SK-N-SH (cell line): ENCODE measurements around the gene FABP3. TPM values are rescaled to one million over a fixed set of nuclear protein-coding genes. Genes with fewer than 3 reads are reported as not detected.

Source experiments
- CTCF ChIA-PET: fragments of 300-600, 350-600 bp; formaldehyde crosslinking; extraction: SDS; loops from one replicate; lab custom pipeline; 2021; lab: Yijun Ruan, JAX
- POLR2A ChIA-PET: fragments of 350-600 bp; sonication (Branson Sonifier 250); formaldehyde crosslinking; extraction: SDS; loops from one replicate; lab custom pipeline; 2020; ENCODE audit warnings: antibody characterized with exemption, inconsistent platforms; lab: Yijun Ruan, JAX
- DNase-seq: peaks from one replicate; pipeline ENCODE4 v3.0.0; 2012
- H2AFZ ChIP-seq: fragments of 200-600 bp; sonication (generic); 2 replicates; pipeline ENCODE4 v1.8.1; 2016; ENCODE audit warnings: antibody characterized with exemption, mild to moderate bottlenecking, low read depth
- H3F3A ChIP-seq: fragments of 200-600 bp; sonication (generic); replicated peaks from 2 replicates; pipeline ENCODE3; 2016; ENCODE audit warnings: antibody characterized with exemption, mild to moderate bottlenecking; ENCODE audit not compliant: insufficient read depth
- H3K27ac ChIP-seq, 2 experiments: fragments of 200-500 bp in 1 of 2; fragments of 200-600 bp in 1 of 2; sonication (Bioruptor generic) in 1 of 2; sonication (generic), shearing (Covaris generic) in 1 of 2; 2 replicates each; pipeline versions ENCODE4 v1.5.1 to v1.6.1; 2014 to 2016; ENCODE audit warnings: low read depth in 2 of 2, inconsistent platforms in 1 of 2, low read length in 1 of 2, mild to moderate bottlenecking in 1 of 2, mixed read lengths in 1 of 2
- H3K27me3 ChIP-seq: fragments of 200-600 bp; sonication (generic), shearing (Covaris generic); 2 replicates; pipeline ENCODE4 v1.6.1; 2016; ENCODE audit warnings: mixed run types; ENCODE audit not compliant: insufficient read depth
- H3K36me3 ChIP-seq, 2 experiments: fragments of 200-500 bp in 1 of 2; fragments of 200-600 bp in 1 of 2; sonication (Bioruptor generic) in 1 of 2; sonication (generic) in 1 of 2; replicated peaks in 1 of 2; 2 replicates each; pipeline versions ENCODE3 to v1.5.1; 2014 to 2016; ENCODE audit warnings: low read length in 1 of 2, mild to moderate bottlenecking in 1 of 2; ENCODE audit not compliant: insufficient read depth in 2 of 2, control insufficient read depth in 1 of 2
- H3K4me1 ChIP-seq, 2 experiments: fragments of 200-500 bp in 1 of 2; fragments of 200-600 bp in 1 of 2; sonication (Bioruptor generic) in 1 of 2; sonication (generic), shearing (Covaris generic) in 1 of 2; 2 replicates each; pipeline versions ENCODE4 v1.5.1 to v1.6.1; 2014 to 2016; ENCODE audit warnings: low read depth in 1 of 2, low read length in 1 of 2, mixed run types in 1 of 2; ENCODE audit not compliant: insufficient read depth in 2 of 2, control insufficient read depth in 1 of 2
- H3K4me2 ChIP-seq: fragments of 200-600 bp; sonication (generic), shearing (Covaris generic); 2 replicates; pipeline ENCODE4 v1.6.1; 2017; ENCODE audit warnings: mixed run types
- H3K4me3 ChIP-seq, 2 experiments: fragments of 200-500 bp in 1 of 2; fragments of 200-600 bp in 1 of 2; sonication (Bioruptor generic) in 1 of 2; sonication (generic), shearing (Covaris generic) in 1 of 2; 2 replicates each; pipeline versions ENCODE4 v1.5.1 to v1.8.1; 2014 to 2016; ENCODE audit warnings: low read depth in 2 of 2, inconsistent platforms in 1 of 2, low read length in 1 of 2, mild to moderate bottlenecking in 1 of 2, mixed read lengths in 1 of 2, moderate library complexity in 1 of 2
- H3K79me2 ChIP-seq: fragments of 200-600 bp; sonication (generic); 2 replicates; pipeline ENCODE4 v1.8.1; 2017; ENCODE audit warnings: mild to moderate bottlenecking; ENCODE audit not compliant: insufficient read depth
- H3K9ac ChIP-seq: fragments of 200-600 bp; sonication (generic); 2 replicates; pipeline ENCODE4 v1.6.1; 2017; ENCODE audit warnings: mixed run types
- H3K9me2 ChIP-seq: fragments of 200-600 bp; sonication (generic); 2 replicates; pipeline ENCODE4 v1.6.1; 2017; ENCODE audit warnings: mixed run types
- H3K9me3 ChIP-seq: fragments of 200-600 bp; sonication (generic); 2 replicates; pipeline ENCODE4 v1.6.1; 2017; ENCODE audit warnings: mixed run types, mild to moderate bottlenecking, moderate library complexity
- H4K20me1 ChIP-seq: fragments of 200-600 bp; sonication (generic); 2 replicates; pipeline ENCODE4 v1.6.1; 2017; ENCODE audit warnings: mild to moderate bottlenecking, mixed run types; ENCODE audit not compliant: insufficient read depth
- CHD2 ChIP-seq: fragments of 150-350 bp; IDR thresholded peaks from 2 replicates; pipeline ENCODE4 v1.6.1; 2018; ENCODE audit warnings: low read length; ENCODE audit not compliant: partially characterized antibody
- GABPA ChIP-seq: IDR thresholded peaks from 2 replicates; pipeline ENCODE4 v1.4.0; 2012; ENCODE audit warnings: low read depth, mild to moderate bottlenecking
- IRF3 ChIP-seq: fragments of 150-350 bp; IDR thresholded peaks from 2 replicates; pipeline ENCODE4 v1.6.1; 2016; ENCODE audit warnings: mild to moderate bottlenecking, low read depth, low read length
- MAX ChIP-seq: IDR thresholded peaks from 2 replicates; pipeline ENCODE4 v1.4.0; 2012; ENCODE audit warnings: low read depth
- NFIC ChIP-seq: IDR thresholded peaks from 2 replicates; pipeline ENCODE4 v1.4.0; 2012; ENCODE audit warnings: borderline replicate concordance
- NRF1 ChIP-seq: IDR thresholded peaks from 2 replicates; pipeline ENCODE4 v1.6.1; 2012; ENCODE audit warnings: low read depth, mild to moderate bottlenecking, low read length
- PBX3 ChIP-seq: IDR thresholded peaks from 2 replicates; pipeline ENCODE4; 2012
- RAD21 ChIP-seq: IDR thresholded peaks from 2 replicates; pipeline ENCODE4 v1.6.1; 2012; ENCODE audit warnings: mild to moderate bottlenecking, low read length
- REST ChIP-seq: IDR thresholded peaks from 2 replicates; pipeline ENCODE4 v1.6.1; 2012; ENCODE audit warnings: mild to moderate bottlenecking, low read depth, low read length, moderate library complexity
- RFX5 ChIP-seq: IDR thresholded peaks from 2 replicates; pipeline ENCODE4 v1.6.1; 2012; ENCODE audit warnings: mild to moderate bottlenecking, improper control_type of control experiment, low read length
- RXRA ChIP-seq: IDR thresholded peaks from 2 replicates; pipeline ENCODE4 v1.4.0; 2012; ENCODE audit warnings: low read depth, mild to moderate bottlenecking, borderline replicate concordance
- SIN3A ChIP-seq: IDR thresholded peaks from 2 replicates; pipeline ENCODE4 v1.6.1; 2012; ENCODE audit warnings: low read depth, mild to moderate bottlenecking, low read length, moderate library complexity, borderline replicate concordance
- TCF12 ChIP-seq: IDR thresholded peaks from 2 replicates; pipeline ENCODE4 v1.4.0; 2012
- USF2 ChIP-seq: fragments of 150-350 bp; IDR thresholded peaks from 2 replicates; pipeline ENCODE4 v1.6.1; 2017; ENCODE audit warnings: antibody characterized with exemption, low read length, low read depth, borderline replicate concordance
- WGBS: methylation state at CpG from one replicate; pipeline ENCODE4 v1.1.6; 2017; ENCODE audit warnings: low lambda C conversion rate; 5-methylcytosine and 5-hydroxymethylcytosine counted together
- polyA plus RNA-seq, 3 experiments: library from polyadenylated mRNA; depleted of rRNA; stranded (reverse); fragments of >200 nt; gene quantifications; 2 replicates each; pipeline ENCODE4 v1.2.3, GENCODE V29; 2012

FABP3 gene
- polyA plus RNA-seq, 1 of the 3 experiments (the other 2 are of a cell fraction): 0.08 TPM

- Histone ChIP-seq H3K4me2 (no peak overlapping the region), H3K9me3 (no peaks in the 10 kb centered on the region), H3K9ac (no peak overlapping the region), H3K4me1 (peaks cover 0 to 16% of the 10 kb centered on the region in 2 experiments; a peak in 1 of 4 replicates), H4K20me1 (no peaks in the 10 kb centered on the region), H3K4me3 (peak overlapping the region in 1 of 2 experiments; percentile 85; a peak in 1 of 4 replicates), H3K36me3 (no peaks in the 10 kb centered on the region), H3K9me2 (no peaks in the 10 kb centered on the region), H3F3A (peaks cover 4% of the 10 kb centered on the region), H2AFZ (no peak overlapping the region), H3K27ac (no peak overlapping the region), H3K79me2 (peaks cover 9% of the 10 kb centered on the region; the same call in 1 of the 2 replicates), H3K27me3 (no peaks in the 10 kb centered on the region)
- 48% methylated on average over 2 of the region's 2 CpGs for WGBS
- TF ChIP-seq CHD2 (no peak), TCF12 (no peak), IRF3 (no peak), SIN3A (no peak), RFX5 (no peak), NFIC (no peak), RXRA (no peak), REST (no peak), PBX3 (no peak), MAX (no peak), NRF1 (no peak), GABPA (no peak), USF2 (no peak), RAD21 (no peak)
- DNase-seq: no peak
- CTCF ChIA-PET: interaction anchor here (1.2 to 16.8 kb wide), 4 partner anchors 9 to 229 kb away, joined by 3 to 287 read pairs (median 128); no protein-coding TSS in a partner anchor
- POLR2A ChIA-PET: no interaction called here
Measured at GRCh38 chr1:31412205-31412604, 39.3 kb upstream of the FABP3 start.
